Measurements from ENCODE around the gene PRR22. TPM values are rescaled to one million over a fixed set of nuclear protein-coding genes. Genes with fewer than 3 reads are reported as not detected.

The PRR22 gene
- total RNA-seq (1 to 10 TPM; 8.2 to 8.6 TPM), polyA plus RNA-seq (0.15 TPM)

DNA sequence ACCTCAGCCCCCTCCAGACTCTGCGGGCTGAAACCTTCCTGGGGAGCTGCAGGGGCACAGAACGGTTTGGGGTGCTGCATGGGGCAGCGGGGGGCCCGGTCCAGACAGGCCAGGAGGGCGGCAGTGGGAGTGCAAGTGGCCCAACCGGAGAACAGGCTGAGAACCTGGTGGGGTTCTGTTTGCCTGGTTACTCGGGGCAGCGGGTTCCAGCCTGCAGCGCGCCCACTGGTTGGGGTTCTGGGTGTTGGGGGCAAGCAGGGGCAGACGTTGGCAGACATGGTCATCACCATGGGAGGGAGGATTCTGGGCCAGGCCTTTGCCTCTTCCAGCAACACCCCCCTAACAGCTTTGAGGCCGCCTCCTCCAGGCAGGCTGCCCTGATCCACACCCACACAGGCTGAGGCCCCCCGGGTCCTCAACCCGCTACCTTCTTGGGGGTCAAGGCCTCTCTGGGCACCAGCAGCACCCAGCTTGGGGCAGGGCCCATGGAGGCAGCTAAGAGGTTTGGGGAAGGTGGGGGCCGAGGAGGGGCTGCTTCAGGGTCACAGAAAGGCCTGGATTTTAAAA, at the start of gene PRR22:
TSS of gene PRR22 (minus strand) at position 166 of the 567 bp plus-strand sequence. CDS start at position 80, 86 bp downstream.
- Mint-ChIP-seq H3K27ac (no peak within 1 kb of the TSS), H3K4me1 (peaks cover 2 to 4% (median 3%) of the 10 kb centered on the region in 3 donors), H3K27me3 (no peaks in the 10 kb centered on the region), H3K36me3 (peaks cover 2 to 45% (median 7%) of the 10 kb centered on the region in 3 donors), H3K9me3 (no peaks in the 10 kb centered on the region), H3K4me3 (no peak within 1 kb of the TSS)
- ChIA-PET POLR2A (no interaction called here), CTCF (no interaction called here)
- Histone ChIP-seq H3K27me3 (ENCODE audit: insufficient read depth, low read length, poor library complexity, severe bottlenecking) (no peaks in the 10 kb centered on the region), H3K27ac (ENCODE audit: low read depth, low read length) (no peak within 1 kb of the TSS), H3K9me3 (ENCODE audit: low read length) (no peaks in the 10 kb centered on the region), H3K4me1 (ENCODE audit: insufficient read depth, low read length) (peaks cover under 1% of the 10 kb centered on the region), H3K36me3 (ENCODE audit: insufficient read depth, low read length) (peaks cover 22% of the 10 kb centered on the region), H3K4me3 (ENCODE audit: low read length) (no peak within 1 kb of the TSS)
- no peak for DNase-seq

DNA sequence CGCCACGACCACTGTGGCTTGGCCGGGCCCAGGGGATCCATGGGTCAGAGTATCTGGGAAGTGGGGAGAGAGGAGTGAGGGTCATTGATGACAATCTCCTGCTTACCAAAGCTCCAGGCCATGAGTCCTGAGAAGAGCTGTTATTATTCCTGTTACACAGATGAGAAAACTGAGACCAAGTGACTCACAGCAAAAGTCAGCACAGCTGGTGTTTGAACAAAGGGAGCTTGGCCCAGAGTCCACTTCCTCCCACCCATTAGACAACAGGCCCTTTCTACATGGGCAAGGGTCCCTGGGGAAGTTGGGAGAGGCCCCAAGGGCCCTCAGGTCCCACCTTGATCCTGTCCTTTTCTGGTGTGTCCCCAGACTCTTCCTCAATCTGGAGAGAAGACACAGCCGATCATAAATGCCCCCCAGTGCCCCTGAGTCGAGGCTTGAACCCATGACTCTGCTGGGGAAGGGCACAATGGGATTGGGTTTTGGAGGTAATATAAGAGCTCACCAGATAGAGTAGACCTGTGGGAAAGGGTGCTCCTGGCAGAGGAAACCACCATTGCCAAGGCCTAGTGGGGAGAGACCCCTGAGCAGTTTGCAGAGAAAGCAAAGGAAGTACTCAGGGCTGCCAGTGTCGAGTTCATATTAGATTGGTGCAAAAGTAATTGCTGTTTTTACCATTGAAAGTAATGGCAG, 48.1 kb upstream of the PRR22 start:
- Mint-ChIP-seq H3K36me3 (peaks cover 0 to 2% (median 0%) of the 10 kb centered on the region in 3 donors), H3K9me3 (peaks cover 0 to 5% (median 0%) of the 10 kb centered on the region in 5 donors), H3K4me3 (no peak overlapping the region), H3K27me3 (peaks cover 5 to 19% of the 10 kb centered on the region in 2 donors), H3K4me1 (peaks cover 0 to 9% (median 4%) of the 10 kb centered on the region in 3 donors), H3K27ac (no peak overlapping the region)
- Histone ChIP-seq H3K36me3 (ENCODE audit: insufficient read depth, low read length) (no peaks in the 10 kb centered on the region), H3K9me3 (ENCODE audit: low read length) (no peaks in the 10 kb centered on the region), H3K4me3 (ENCODE audit: low read length) (no peak overlapping the region), H3K4me1 (ENCODE audit: insufficient read depth, low read length) (peaks cover 9% of the 10 kb centered on the region), H3K27ac (ENCODE audit: low read depth, low read length) (no peak overlapping the region), H3K27me3 (ENCODE audit: insufficient read depth, low read length, poor library complexity, severe bottlenecking) (no peaks in the 10 kb centered on the region)
- DNase-seq = no peak
- CTCF ChIA-PET = no interaction called here
- POLR2A ChIA-PET = no interaction called here

DNA sequence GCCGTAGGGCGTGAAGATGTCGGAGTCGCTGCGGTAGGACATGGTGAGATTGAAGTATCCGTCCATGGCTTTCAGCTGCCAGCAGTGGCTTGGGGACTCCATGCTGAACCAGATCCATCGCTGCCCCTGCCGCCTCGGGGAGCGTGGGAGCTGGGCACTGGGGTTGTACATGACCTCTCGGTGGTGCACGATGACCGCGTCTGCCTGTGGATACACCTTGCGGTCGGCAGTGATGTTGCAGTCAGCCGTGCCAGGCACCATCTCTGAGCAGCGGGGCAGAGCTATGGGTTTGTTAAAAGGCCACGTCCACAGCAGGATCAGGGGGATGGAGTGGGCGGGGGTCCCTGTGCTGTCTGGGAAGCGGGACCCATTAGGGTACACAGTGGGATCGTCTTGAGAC, 47.5 kb upstream of the PRR22 start:
- no peak overlapping the region for H3K4me3 Mint-ChIP-seq
- peaks cover 0 to 5% (median 0%) of the 10 kb centered on the region in 5 donors for H3K9me3 Mint-ChIP-seq
- H3K27ac Mint-ChIP-seq = no peak overlapping the region
- Histone ChIP-seq H3K36me3 (ENCODE audit: insufficient read depth, low read length) (no peaks in the 10 kb centered on the region), H3K9me3 (ENCODE audit: low read length) (no peaks in the 10 kb centered on the region), H3K27ac (ENCODE audit: low read depth, low read length) (no peak overlapping the region), H3K4me3 (ENCODE audit: low read length) (no peak overlapping the region), H3K4me1 (ENCODE audit: insufficient read depth, low read length) (peaks cover 12% of the 10 kb centered on the region), H3K27me3 (ENCODE audit: insufficient read depth, low read length, poor library complexity, severe bottlenecking) (no peaks in the 10 kb centered on the region)
- POLR2A ChIA-PET = no interaction called here
- H3K4me1 Mint-ChIP-seq = peaks cover 3 to 13% (median 4%) of the 10 kb centered on the region in 3 donors
- H3K27me3 Mint-ChIP-seq = peaks cover 8 to 16% of the 10 kb centered on the region in 2 donors
- no peak for DNase-seq
- CTCF ChIA-PET = no interaction called here
- peaks cover 0 to 2% (median 0%) of the 10 kb centered on the region in 3 donors for H3K36me3 Mint-ChIP-seq

DNA sequence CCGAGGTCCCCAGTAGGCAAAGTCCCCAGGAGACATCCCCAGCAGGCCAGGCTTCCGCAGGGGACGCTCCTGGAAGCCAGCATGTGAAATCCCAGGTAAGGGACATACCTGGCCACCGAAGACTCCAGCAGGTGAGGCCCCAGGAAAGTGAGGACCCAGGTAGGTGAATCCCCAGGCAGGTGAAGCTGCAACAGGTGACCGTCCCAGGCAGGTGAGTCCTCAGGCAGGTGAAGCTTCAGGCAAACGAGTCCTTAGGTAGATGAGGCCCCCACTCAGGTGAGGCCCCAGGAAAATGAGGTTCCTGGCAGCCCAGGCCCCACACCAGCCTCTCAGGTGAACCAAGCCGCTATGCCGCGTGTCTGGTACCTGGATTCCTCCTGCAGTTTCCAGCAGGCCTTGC, 46.6 kb upstream of the PRR22 start:
- Histone ChIP-seq H3K4me1 (ENCODE audit: insufficient read depth, low read length) (peaks cover 19% of the 10 kb centered on the region), H3K27ac (ENCODE audit: low read depth, low read length) (no peak overlapping the region), H3K4me3 (ENCODE audit: low read length) (no peak overlapping the region), H3K27me3 (ENCODE audit: insufficient read depth, low read length, poor library complexity, severe bottlenecking) (no peaks in the 10 kb centered on the region), H3K36me3 (ENCODE audit: insufficient read depth, low read length) (no peaks in the 10 kb centered on the region), H3K9me3 (ENCODE audit: low read length) (no peaks in the 10 kb centered on the region)
- Mint-ChIP-seq H3K9me3 (peaks cover 0 to 5% (median 0%) of the 10 kb centered on the region in 5 donors), H3K27ac (no peak overlapping the region), H3K36me3 (peaks cover 0 to 2% (median 0%) of the 10 kb centered on the region in 3 donors), H3K4me3 (no peak overlapping the region), H3K4me1 (peaks cover 4 to 19% (median 4%) of the 10 kb centered on the region in 3 donors), H3K27me3 (peaks cover 8 to 16% of the 10 kb centered on the region in 2 donors)
- POLR2A ChIA-PET = no interaction called here
- DNase-seq = no peak
- CTCF ChIA-PET = no interaction called here

DNA sequence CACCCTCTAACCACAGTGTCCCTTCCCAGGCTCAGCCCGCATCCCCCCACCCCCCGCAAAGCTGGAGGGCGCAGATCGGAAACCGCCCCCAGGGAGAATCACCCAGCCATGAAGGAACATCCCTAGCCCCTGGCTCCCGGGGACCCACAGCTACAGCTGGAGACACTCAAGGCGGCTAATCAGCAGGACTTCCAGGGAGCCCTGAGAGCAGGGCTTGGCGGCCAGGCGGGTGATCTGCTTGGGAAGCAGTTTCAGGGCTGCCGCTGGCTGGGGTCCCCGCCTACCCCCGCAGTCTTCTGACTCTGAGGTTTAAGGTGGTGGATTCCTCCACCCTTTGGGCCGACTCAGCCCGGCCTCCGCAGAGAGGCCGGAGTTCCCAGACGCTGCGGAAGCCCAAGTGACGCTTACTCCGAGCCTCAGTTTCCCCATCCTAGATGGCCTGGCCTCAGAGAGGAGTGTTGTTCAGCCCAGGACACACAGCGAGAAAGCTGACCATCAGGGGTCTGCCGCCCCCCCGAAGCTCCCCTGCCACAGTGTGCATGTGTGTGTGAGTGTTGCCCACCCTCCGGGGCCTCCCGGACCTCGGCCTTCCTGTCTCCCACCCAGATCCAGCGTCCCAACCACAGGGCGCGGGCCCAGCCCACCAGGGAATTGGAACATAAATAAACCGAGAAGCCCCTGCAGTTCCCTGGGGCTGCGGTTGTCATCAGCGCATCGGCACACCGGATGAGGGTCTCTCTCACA, 45.2 kb upstream of the PRR22 start:
- H3K27ac Mint-ChIP-seq = no peak overlapping the region
- peaks cover 8 to 9% of the 10 kb centered on the region in 2 donors for H3K27me3 Mint-ChIP-seq
- no peak for DNase-seq
- H3K4me1 Mint-ChIP-seq = peaks cover 4 to 19% (median 4%) of the 10 kb centered on the region in 3 donors
- Histone ChIP-seq H3K27me3 (ENCODE audit: insufficient read depth, low read length, poor library complexity, severe bottlenecking) (no peaks in the 10 kb centered on the region), H3K27ac (ENCODE audit: low read depth, low read length) (no peak overlapping the region), H3K4me3 (ENCODE audit: low read length) (no peak overlapping the region), H3K36me3 (ENCODE audit: insufficient read depth, low read length) (no peaks in the 10 kb centered on the region), H3K4me1 (ENCODE audit: insufficient read depth, low read length) (peaks cover 19% of the 10 kb centered on the region), H3K9me3 (ENCODE audit: low read length) (no peaks in the 10 kb centered on the region)
- H3K4me3 Mint-ChIP-seq = peak overlapping the region in 3 of 7 donors; percentile 37 to 79 (median 43)
- POLR2A ChIA-PET = interaction anchor here (2.5 kb wide), 1 partner anchor 74 kb away, joined by 24 read pairs; the partner anchor contains the start of genes NDUFA11 and VMAC
- H3K9me3 Mint-ChIP-seq = peaks cover 0 to 5% (median 0%) of the 10 kb centered on the region in 5 donors
- peaks cover 0 to 2% (median 0%) of the 10 kb centered on the region in 3 donors for H3K36me3 Mint-ChIP-seq
- CTCF ChIA-PET = interaction anchor here (1.6 kb wide), 1 partner anchor 26 kb away, joined by 4 read pairs; no protein-coding TSS in a partner anchor

DNA sequence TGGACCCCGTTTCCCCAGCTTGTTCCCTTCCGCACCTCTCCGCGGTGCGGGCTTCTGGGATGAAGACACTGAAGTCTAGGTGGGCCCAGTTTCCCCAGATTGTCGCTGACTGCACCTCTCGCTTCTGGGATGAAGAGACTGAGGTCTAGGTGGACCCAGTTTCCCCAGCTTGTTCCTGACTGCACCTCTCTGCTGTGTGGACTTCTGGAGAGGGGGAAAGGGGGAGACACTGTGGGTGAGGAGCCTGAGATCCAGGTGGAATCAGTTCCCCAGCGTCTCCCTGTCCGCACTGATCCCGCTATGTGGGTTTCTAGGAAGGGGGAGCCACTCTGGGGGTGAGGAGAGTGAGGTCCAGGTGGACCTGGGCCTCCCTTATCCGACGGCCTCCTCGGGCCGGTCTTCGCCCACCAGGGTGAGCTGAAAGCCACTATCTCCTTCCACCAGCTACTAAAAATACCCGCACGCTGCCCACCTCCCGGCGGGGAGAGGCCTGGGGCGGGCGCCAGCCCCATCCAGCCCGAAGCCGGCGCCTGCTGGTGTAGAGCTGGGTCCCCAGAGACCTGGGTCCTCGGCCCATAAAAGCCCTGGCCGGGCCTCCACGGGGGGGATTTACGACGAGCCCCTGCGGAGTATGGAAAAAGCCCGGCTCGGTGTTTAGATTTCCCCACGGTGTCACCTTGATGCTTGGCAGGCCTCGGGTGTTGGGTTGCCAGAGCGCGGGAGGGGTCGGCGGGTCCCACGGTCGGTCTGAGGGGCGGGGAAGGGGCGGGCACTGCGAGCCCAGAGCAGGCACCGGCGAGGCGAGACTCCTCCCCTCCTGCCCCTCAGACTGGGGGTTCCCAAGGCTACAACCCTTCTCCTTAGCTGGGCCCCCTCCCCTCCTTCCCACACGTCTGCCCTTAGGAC, 44.4 kb upstream of the PRR22 start:
- CTCF ChIA-PET = interaction anchor here (1.6 kb wide), 1 partner anchor 25 kb away, joined by 4 read pairs; no protein-coding TSS in a partner anchor
- peak overlapping the region; percentile 85 to 95 (median 92) for H3K4me3 Mint-ChIP-seq

More for the DNA sequence above, 44.4 kb upstream of the PRR22 start:
- peaks cover 0 to 2% (median 0%) of the 10 kb centered on the region in 3 donors for H3K36me3 Mint-ChIP-seq
- Histone ChIP-seq H3K36me3 (ENCODE audit: insufficient read depth, low read length) (no peaks in the 10 kb centered on the region), H3K9me3 (ENCODE audit: low read length) (no peaks in the 10 kb centered on the region), H3K4me3 (ENCODE audit: low read length) (peak overlapping the region; percentile 76), H3K27ac (ENCODE audit: low read depth, low read length) (peak overlapping the region; percentile 77), H3K4me1 (ENCODE audit: insufficient read depth, low read length) (peaks cover 19% of the 10 kb centered on the region), H3K27me3 (ENCODE audit: insufficient read depth, low read length, poor library complexity, severe bottlenecking) (no peaks in the 10 kb centered on the region)
- H3K9me3 Mint-ChIP-seq = peaks cover 0 to 5% (median 0%) of the 10 kb centered on the region in 5 donors
- peak overlapping the region; percentile 81 to 97 (median 92) for H3K27ac Mint-ChIP-seq
- DNase-seq = peak in 1 of 5 donors; percentile 17
- H3K4me1 Mint-ChIP-seq = peaks cover 4 to 19% (median 4%) of the 10 kb centered on the region in 3 donors
- POLR2A ChIA-PET = interaction anchor here (0.6 to 2.5 kb wide), 2 partner anchors 75 to 148 kb away, joined by 3 to 24 read pairs; partner anchors contain the start of genes NDUFA11 and VMAC
- peaks cover 5 to 7% of the 10 kb centered on the region in 2 donors for H3K27me3 Mint-ChIP-seq
